NCI-H2196 (cell line): Measurements from ENCODE around the gene FN1.
"Not testable (repeated sequence)": the region's sequence is repeated elsewhere in the genome, so short reads cannot be mapped to it uniquely, and the experiment has no call there.

Experiments
- DNase-seq: peaks from one replicate; lab custom pipeline; 2025; ENCODE audit not compliant: unreplicated experiment; lab: John Stamatoyannopoulos, UW

The FN1 gene

DNA sequence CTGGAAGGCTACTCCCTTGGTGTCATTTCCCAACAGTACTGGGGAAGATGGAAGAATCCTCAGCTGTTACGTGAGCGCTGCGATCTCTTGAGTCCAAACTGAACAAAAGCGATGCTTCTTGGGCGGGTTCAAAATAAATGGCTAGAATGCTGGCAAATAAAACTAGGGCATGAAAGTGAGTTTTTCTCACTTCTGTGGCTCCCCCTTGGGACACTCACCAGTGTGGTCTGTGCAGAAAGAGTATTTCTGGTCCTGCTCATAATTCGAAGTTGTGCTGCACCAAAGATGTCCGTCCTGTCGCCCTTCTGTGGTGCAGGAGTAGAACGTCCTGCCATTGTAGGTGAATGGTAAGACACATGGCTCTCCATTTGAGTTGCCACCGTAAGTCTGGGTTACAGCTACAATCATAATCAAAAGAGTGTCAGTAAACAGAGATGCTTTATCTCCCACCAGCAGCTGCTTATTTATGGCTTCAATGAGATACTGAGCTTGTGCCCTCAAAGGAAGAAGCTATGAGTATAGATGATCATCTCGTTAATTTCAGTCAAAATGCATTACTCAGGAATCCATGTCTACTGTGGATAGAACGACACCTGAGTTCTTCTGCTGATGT lies 11.8 kb downstream of the FN1 start:
- DNase-seq, result no peak

DNA sequence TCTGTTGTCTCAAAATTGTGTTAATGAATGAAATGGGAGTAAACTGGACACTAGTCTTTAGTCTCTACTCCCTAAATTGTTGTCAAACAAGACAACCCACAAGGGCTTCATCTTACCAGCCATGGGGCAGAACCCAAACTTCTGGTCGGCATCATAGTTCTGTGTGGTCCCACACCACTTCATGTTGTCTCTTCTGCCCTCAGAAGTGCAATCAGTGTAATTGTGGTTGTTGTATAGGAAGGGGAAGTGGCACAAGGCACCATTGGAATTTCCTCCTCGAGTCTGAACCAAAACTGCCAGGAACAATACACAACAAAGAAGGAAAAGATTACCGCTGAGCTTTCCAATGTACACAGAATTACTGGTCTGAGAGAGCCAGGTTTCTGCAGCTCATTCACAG lies 12.6 kb downstream of the FN1 start:
- DNase-seq, result no peak

DNA sequence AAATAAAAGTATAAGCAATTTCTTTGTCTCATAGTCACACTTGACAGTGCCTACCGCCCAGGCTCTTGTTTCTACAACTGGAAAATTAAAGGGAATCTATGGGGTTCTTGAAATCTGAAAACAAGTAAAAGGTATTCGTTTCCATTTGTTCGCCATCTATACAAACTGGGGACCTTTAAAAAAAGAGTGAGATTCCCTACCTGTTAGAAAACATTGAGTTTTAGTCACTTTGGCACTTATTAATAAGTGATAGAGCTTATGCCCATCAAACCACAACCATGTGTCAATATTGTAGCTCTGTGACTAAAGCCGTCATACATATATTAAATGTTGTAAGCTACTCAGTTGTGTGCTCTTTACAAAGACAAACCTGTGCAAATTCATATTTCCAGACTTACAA lies 13.2 kb downstream of the FN1 start:
- DNase-seq, result no peak

DNA sequence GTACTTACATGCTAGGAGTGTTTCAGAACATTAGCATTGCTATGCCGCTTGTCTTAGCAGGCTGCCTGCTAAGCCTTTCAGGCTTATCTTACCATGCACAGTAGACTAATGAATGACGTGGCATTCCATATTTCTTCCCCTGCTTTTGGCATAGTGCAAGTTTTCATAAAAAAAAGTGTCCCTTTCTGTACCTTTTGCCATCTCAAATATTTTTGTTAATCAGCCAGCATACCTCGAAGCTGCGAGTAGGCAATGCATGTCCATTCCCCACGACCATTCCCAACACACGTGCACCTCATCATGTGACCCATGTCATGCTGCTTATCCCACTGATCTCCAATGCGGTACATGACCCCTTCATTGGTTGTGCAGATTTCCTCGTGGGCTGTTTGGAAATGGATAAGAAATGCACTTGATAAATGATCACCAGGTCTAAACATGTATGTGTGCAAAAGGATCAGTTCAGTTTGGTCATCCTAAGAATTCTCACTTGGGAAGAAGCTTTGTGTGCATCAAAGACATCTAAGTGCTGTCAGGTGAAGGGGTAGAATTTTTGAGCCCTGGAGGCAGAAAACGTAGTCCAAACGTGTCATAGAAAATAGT lies 13.9 kb downstream of the FN1 start:
- no peak for DNase-seq

DNA sequence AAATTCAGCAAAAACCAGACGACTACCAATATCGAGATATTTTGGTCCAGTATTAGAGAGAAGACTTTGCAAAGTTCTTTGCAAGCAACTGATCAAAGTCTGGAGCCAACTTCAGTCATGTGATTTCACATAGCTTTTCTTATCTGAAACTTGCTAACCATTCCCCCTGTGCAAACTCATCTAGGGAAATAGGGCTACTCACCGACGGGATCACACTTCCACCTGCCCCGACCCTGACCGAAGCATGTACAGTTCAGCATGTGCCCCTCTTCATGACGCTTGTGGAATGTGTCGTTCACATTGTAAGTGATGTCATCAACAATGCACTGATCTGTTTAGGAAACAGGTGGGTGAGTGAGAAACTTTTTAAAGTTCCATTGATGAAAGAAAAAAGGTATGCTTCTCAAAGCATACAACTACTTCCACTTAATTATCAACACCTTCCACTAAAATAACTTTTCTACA lies 15.4 kb downstream of the FN1 start:
- DNase-seq, result no peak

DNA sequence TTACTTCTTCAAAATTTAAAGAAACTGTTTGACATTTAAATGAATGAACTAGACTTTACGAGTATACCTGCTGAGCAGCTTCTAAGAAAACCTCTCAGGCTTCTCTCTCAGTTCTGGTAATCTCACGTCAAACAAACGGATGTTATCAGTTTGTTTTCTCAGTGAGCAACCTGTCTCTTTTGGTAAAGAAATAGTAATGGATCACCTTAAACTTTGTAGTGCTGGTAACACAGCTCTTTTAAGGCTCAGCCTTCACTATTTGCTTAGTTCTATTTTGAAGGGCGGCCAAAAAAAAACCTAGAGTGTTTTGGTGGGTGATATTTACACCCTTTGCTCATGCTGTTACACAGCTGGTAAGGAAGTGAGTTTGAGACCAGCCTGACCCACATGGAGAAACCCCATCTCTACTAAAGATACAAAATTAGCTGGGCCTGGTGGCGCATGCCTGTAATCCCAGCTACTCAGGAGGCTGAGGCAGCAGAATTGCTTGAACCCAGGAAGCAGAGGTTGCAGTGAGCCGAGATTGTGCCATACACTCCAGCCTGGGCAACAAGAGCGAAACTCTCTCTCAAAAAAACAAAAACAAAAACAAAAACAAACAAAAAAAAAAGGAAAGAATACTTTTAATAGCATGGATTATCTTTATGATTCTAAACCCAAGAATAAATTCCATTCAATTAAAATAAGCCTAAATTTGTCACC lies 15.9 kb downstream of the FN1 start:
- no peak for DNase-seq

DNA sequence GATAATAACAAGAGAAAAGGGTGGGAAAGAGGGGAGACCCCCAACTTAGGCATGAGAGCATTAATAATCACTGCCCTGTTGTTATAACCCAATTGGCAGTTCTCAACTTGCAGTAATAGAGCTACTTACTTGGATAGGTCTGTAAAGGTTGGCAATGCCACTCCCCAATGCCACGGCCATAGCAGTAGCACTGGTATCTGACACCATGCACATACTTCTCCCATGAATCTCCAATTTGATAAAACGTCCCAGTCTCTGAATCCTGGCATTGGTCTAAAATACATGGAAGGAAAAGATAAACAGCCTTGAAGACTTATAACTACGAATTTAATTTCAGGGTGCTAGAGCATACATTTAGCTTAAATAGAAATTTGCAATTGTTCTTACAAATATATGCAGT lies 16.8 kb downstream of the FN1 start:
- no peak for DNase-seq

DNA sequence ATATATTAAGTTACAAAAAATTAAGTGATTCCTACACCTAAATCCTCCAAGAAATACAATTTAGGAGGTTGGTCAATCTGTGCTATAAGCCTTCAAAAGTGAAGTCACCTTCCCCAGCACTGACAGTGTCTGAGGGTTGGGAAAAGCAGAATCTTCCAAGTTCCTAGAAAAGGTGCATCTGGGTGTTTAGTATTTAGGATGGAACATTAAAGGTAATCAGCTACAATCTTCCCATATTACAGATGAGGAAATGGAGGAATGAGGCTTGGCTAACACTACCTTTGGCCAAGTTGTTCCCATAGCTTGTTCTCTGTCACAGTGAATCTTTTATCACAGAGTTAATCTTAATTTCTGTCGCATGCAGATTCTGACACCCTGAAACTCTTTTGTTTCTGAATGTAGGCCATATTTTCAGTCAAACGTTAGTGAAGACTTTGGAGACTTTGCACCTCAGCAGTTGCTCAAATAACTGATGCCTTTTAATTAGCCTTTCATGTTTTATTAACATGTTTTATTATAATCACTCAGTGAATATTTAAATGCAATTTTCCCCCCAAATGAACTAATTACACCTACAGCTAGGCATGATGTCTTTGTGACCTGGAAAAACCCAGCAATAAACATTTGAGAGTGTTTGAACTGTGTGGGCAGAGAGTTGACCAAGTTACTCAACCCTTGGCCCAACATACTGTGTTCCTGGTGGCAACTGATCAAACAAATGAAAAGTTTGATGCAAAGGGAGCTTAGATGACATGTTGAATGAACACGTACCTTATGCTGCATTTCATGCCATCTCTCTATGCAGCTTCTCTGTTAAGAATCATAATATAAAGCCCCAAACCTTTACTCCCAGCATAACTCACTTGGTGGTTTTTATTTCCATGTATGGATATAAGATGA lies 17.6 kb downstream of the FN1 start:
- no peak for DNase-seq

DNA sequence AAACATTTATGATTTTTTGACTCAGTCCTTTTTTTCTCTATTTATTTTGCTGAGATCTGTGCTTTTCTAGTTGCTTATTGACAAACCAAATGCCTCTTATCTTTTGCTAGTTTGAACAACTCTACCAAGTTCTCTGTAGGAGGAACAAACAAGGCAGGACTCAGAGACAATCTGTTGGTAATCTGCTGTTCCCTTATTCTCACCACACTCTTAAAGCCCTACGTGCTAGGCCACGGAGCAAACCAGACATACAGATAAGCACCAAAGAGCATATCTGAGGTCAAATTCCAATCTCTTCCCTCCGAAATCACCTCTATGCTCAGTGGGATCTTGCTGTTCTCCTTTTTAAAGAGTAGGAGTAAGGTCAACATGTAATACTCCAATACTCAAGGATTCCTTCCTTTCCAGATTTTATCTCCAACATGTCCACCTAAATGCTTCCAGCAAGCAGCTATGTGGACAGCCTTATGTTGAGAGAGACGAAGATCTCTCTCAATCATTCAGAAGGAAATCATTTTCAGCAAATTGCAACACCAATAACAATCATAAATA lies 18.4 kb downstream of the FN1 start:
- DNase-seq, result no peak

DNA sequence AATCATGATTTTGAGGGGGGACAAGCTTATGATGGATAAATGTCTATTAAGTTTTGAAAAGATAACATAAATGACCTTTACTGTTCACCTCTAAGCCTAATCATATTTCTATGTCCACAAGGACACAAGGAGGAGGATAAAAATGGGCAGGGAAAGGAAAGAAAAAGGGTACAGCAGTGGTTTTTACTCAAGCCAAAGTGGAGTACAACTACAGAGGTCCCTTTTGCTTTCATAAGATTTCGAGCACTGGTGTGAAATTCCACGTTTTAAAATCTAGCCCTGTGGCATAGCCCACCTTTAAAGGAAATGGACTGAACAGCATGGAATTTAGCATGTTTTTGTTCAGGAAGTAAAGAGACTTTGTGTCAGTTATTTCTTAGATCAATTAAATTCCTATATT lies 19.2 kb downstream of the FN1 start:
- no peak for DNase-seq

DNA sequence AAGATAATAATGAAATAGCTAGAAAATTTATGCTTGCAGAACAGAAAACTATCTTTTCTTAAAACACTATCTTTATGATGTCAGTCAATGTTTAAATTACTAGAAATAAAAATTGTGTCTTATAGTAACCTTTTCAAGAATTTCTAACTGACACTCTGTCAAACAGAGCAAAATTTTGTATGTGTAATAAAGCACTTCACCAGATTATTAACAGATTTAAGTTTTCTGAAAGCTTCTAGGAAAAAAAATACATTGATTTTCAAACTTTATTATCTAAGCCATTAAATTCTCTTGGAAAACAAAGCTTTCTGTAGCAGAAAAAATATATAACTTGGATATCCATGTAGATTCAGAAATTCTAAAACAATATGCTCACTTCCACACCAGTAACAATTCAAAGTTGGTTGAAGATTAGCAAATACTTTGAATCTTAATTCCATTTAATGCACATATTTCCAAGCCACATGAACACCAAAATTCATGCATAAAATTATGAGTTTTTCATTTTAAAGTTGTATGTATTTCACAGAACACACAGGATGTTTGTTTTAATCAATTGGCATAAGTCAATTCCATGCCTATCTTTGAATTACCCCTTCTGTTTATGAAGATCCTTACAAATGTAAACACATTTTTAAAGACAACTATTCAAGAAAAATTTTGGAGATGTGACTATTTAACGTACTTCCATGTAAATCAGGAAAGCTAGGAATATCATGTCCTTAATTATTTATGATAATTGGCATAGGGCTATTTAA lies 19.9 kb downstream of the FN1 start:
- no peak for DNase-seq

DNA sequence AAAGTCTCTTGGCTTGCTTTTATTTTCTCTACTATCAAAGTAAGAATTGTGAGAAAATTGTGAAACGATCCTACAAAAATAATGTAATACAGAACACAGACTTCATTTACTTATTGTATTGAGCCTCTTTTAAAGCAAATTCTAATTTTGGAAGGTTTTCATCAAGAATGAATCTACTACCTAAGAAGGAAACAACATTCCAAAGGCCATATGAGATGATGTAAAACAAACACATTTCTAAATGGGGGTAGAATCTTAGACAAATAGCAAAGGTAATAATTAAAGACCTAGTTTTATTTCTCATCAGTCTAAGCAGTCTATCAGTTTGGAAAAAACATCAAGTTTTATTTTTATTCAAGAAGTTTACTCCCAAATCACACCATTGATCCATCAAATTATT lies 20.6 kb downstream of the FN1 start:
- no peak for DNase-seq

DNA sequence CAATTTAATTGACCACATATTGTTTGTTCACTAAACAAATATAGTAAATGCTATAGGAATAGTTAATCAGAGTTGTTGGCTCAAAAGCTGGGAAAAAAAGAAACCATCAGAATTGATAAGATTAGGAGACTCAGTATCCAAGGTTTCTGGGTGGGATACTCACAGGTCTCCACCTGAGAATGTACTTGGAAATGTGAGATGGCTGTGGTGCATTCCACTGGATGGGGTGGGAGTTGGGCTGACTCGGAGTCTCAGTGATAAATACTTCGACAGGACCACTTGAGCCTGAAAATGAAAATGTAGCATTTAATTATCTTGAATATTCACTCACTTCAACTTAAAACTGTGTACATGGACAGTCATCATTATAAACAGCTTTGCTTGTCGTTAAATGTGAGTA lies 21.2 kb downstream of the FN1 start:
- DNase-seq, result no peak

DNA sequence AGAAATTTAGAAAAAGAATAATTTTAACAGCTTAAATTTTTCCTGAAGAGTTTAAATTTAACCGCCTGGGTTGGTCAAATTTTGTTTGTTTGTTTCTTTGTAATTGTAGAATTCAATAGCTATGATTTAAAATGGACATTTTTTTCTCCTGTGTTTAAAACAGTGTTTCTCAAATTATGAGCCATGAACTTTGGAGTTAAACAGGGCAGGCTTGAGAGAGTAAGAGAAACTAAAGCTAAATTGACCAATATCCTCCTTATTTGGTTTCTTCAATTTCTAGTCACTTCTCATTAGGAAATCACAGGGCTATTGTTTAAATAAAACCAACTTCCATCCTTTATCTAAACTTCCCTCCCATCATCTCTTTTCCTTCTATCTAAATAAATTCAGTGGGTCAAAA lies 21.9 kb downstream of the FN1 start:
- DNase-seq, result no peak

DNA sequence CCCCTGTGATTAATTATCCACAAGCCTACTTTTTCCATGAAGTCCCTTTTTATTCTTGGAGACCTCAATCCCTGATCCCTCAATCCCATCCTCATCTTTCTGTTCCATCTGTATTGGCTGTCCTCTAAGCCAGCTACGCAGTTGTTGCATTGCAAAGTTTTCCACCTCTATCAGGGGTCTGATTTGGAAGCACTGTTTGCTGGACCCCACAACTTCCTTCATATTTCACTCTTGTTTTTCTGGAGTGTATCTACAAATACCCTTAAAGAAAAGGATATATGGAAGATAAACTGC lies 22.4 kb downstream of the FN1 start:
- no peak for DNase-seq

DNA sequence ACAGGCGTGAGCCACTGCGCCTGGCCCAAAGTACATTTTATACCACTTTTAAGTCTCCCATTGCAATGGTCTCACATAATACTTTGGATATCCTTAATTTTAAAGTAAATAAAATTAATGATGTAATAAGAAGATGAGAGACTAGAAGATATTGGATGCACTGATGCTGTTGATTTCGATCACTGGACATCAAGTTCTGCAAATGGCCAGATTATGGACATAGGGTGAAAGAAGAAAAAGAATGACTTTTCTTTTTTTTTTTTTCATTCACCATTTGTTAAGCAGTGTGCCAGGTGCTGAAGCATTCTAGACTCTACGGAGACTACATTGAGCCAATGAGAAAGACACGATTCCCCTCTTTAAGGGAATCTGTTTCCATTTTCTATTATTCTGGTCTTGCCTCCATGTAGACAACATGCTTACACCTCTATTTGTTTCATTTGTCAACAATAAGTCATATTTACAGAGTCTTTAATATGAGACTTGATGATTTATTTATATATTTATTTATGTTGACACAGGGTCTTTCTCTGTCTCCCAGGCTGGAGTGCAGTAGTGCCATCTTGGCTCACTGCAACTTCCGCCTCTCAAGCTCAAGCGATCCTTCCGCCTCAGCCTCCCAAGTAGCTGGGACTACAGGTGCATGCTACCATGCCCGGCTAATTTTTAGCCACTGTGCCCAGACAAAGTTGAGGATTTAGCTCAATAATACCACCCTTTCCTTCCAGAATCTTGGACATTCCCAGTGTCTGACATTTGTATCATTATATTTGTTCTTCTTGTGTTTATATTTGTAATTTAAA lies 23.7 kb downstream of the FN1 start:
- no peak for DNase-seq

DNA sequence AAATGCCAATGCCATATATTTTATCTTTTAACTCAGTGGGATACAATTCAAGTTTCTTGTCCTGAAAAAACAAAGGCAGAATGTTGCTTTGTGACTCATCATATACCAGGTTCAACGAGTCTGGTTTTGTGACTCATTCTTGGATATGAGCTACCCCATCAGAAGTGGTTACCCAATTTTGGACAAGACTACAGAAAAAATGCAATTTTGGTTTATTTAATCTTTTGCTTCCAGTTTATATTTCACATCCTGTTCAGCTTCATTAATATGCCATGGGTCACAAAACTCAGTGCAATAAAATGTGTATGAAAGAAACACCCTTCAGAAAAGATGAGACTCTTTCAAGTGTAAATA lies 25.0 kb downstream of the FN1 start:
- no peak for DNase-seq

DNA sequence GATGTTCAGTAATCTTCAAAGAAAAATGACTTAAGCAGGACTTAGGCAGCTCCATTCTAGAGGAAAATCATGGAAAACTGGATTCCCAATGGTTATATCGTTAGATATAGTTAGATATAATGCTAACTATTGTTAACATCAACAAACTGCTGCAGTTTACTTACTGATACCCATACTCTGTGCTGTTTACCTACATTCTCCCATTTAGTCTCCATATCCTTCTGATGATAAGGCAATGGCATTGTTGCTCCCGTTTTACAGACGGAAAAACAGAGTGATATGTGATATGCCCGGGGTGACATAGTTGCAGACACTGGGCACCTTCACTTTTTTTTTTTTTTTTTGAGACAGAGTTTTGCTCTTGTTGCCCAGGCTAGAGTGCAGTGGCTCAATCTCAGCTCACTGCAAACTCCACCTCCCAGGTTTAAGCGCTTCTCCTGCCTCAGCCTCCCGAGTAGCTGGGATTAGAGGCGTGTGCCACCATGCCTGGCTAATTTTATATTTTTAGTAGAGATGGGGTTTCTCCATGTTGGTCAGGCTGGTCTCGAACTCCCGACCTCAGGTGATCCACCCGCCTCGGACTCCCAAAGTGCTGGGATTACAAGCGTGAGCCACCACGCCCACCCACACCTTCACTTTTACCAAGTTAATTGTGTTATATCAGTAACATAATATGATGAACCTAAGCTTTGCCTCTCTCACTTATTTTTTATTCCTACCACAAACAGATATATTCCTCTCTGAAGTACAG lies 25.5 kb downstream of the FN1 start:
- not testable (repeated sequence) for DNase-seq

DNA sequence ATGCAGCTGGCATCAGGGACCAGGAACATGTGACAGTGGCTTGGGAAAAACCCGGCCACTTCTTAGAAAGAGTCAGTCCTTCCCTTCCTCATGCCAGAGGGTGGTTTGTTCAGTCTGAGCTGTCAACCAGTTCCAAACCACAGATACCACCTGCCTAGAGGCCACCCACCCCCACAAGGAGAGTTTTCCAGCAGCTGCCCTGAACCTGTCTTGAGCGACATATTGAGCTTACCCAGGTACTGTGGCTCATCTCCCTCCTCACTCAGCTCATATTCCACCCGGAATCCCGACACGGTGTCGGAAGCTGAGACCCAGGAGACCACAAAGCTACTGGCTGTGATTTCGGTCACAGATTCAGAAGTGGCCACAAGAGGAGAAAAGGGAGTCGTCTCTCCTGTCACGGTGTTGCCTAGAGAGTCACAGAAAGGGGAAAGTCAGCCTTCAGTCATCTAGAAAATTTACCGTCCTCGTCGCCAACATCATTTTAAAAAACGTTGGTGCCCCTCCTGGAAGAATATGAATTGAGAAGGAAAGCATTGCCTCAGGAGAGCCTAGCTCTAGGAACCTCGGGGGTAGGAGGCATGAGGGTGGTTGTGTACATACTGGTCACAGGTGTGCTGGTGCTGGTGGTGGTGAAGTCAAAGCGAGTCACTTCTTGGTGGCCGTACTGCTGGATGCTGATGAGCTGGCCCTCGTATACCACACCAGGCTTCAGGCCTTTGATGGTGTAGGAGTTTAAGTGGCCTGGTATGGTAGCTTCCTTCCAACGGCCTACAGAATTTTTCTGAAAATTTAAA lies 26.3 kb downstream of the FN1 start:
- DNase-seq, result no peak
